ENCODE results near the gene OR5AP2.
"Not testable (repeated sequence)": the region's sequence is repeated elsewhere in the genome, so short reads cannot be mapped to it uniquely, and the experiment has no call there.

The OR5AP2 gene

DNA sequence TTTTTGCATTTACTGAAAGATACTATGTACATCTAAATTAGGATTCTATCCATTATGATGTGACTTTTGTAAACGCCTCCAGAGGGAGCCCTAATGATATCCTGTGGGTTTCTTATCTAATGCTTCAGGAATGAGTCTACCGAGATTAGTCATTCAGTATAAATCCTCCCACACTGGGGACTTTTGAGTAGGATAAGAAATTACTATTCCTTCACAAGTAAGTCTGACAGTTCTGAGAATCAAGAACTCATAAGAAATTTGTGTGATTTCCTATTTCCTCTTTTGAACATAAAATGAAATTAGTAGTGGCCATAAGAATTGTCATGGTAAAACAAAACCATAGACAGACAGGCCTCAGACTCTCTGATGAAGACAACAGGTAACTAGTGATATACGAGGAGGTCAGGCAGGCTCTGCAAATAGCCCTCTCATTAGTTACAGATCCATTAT is 17.6 kb downstream of the OR5AP2 start:
- DNase-seq, result peak; percentile 39
- Histone ChIP-seq H3K4me2 (ENCODE audit: low read depth, low read length) (no peak overlapping the region), H3K9ac (ENCODE audit: low read length) (no peak overlapping the region), H4K20me1 (ENCODE audit: insufficient read depth, low read length) (no peaks in the 10 kb centered on the region), H2AFZ (ENCODE audit: low read length) (no peak overlapping the region), H3K27ac (ENCODE audit: low read length) (no peak overlapping the region), H3K27me3 (replicated peaks; ENCODE audit: insufficient read depth, low read length) (no peaks in the 10 kb centered on the region), H3K79me2 (ENCODE audit: low read length) (no peaks in the 10 kb centered on the region), H3K4me3 (ENCODE audit: low read length) (no peak overlapping the region), H3K4me1 (ENCODE audit: low read length) (no peaks in the 10 kb centered on the region), H3K36me3 (replicated peaks; ENCODE audit: insufficient read depth, low read length) (no peaks in the 10 kb centered on the region), H3F3A (ENCODE audit: insufficient read depth, low read length) (no peaks in the 10 kb centered on the region), H3K9me2 (replicated peaks; ENCODE audit: insufficient read depth, low read length) (no peaks in the 10 kb centered on the region), H3K9me3 (replicated peaks; ENCODE audit: insufficient read depth, low read length) (no peaks in the 10 kb centered on the region)
- no peak for TF ChIP-seq EZH2phosphoT487 (IDR thresholded peaks at IDR 0.05; ENCODE audit: low read length)
- TF ChIP-seq, protein P1, sequence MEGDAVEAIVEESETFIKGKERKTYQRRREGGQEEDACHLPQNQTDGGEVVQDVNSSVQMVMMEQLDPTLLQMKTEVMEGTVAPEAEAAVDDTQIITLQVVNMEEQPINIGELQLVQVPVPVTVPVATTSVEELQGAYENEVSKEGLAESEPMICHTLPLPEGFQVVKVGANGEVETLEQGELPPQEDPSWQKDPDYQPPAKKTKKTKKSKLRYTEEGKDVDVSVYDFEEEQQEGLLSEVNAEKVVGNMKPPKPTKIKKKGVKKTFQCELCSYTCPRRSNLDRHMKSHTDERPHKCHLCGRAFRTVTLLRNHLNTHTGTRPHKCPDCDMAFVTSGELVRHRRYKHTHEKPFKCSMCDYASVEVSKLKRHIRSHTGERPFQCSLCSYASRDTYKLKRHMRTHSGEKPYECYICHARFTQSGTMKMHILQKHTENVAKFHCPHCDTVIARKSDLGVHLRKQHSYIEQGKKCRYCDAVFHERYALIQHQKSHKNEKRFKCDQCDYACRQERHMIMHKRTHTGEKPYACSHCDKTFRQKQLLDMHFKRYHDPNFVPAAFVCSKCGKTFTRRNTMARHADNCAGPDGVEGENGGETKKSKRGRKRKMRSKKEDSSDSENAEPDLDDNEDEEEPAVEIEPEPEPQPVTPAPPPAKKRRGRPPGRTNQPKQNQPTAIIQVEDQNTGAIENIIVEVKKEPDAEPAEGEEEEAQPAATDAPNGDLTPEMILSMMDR (IDR thresholded peaks at IDR 0.05; ENCODE audit: low read length), result peak; percentile 43

DNA sequence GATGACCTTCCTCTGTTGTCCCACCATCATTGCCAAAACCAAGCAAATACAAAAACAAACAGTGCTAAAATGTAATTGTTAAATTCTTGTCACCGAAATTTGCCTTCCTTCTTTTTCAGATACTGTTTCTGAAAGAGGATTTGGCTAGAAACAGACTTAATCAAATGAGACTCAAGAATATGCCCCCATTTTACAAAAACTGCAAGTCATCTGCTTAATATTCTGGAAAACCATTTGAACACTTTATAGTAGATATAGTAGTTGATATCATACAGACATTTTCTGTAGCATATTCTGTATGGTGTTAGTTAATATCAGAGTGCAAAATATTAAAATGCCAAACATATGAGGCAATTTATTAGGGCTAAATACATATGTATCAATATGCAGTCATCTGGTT is 31.1 kb downstream of the OR5AP2 start:
- no peak overlapping the region for H3K4me2 ChIP-seq (ENCODE audit: low read depth, low read length)
- H3K9ac ChIP-seq (ENCODE audit: low read length), result no peak overlapping the region
- H3K4me1 ChIP-seq (ENCODE audit: low read length), result no peaks in the 10 kb centered on the region
- no peaks in the 10 kb centered on the region for H4K20me1 ChIP-seq (ENCODE audit: insufficient read depth, low read length)
- H3K27me3 ChIP-seq (replicated peaks; ENCODE audit: insufficient read depth, low read length), result no peaks in the 10 kb centered on the region
- H2AFZ ChIP-seq (ENCODE audit: low read length), result no peak overlapping the region
- H3K36me3 ChIP-seq (replicated peaks; ENCODE audit: insufficient read depth, low read length), result no peaks in the 10 kb centered on the region
- H3K27ac ChIP-seq (ENCODE audit: low read length), result no peak overlapping the region
- no peaks in the 10 kb centered on the region for H3K79me2 ChIP-seq (ENCODE audit: low read length)
- DNase-seq, result no peak
- H3K9me3 ChIP-seq (replicated peaks; ENCODE audit: insufficient read depth, low read length), result no peaks in the 10 kb centered on the region
- no peaks in the 10 kb centered on the region for H3K9me2 ChIP-seq (replicated peaks; ENCODE audit: insufficient read depth, low read length)
- H3K4me3 ChIP-seq (ENCODE audit: low read length), result no peak overlapping the region
- H3F3A ChIP-seq (ENCODE audit: insufficient read depth, low read length), result no peaks in the 10 kb centered on the region
- TF ChIP-seq EZH2 (optimal IDR thresholded peaks at IDR 0.05; ENCODE audit: low read depth, low read length) (no peak), EZH2phosphoT487 (IDR thresholded peaks at IDR 0.05; ENCODE audit: low read length) (no peak)
- TF ChIP-seq, protein P1 (IDR thresholded peaks at IDR 0.05; ENCODE audit: low read length), result no peak

DNA sequence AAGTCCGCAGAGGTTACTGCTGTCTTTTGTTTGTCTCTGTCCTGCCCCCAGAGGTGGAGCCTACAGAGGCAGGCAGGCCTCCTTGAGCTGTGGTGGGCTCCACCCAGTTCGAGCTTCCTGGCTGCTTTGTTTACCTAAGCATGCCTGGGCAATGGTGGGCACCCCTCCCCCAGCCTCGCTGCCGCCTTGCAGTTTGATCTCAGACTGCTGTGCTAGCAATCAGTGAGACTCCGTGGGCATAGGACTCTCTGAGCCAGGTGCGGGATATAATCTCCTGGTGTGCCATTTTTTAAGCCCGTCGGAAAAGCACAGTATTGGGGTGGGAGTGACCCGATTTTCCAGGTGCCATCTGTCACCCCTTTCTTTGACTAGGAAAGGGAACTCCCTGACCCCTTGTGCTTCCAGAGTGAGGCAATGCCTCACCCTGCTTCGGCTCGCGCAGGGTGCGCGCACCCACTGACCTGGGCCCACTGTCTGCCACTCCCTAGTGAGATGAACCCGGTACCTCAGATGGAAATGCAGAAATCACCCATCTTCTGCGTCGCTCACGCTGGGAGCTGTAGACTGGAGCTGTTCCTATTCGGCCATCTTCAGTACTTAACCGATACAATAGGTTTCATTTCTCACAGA is 50.0 kb downstream of the OR5AP2 start:
- H3K4me2 ChIP-seq (ENCODE audit: low read depth, low read length); DNase-seq; H3K4me1 ChIP-seq (ENCODE audit: low read length); H2AFZ ChIP-seq (ENCODE audit: low read length); H3K36me3 ChIP-seq (replicated peaks; ENCODE audit: insufficient read depth, low read length); H3K79me2 ChIP-seq (ENCODE audit: low read length); H3K27me3 ChIP-seq (replicated peaks; ENCODE audit: insufficient read depth, low read length); H3K9me3 ChIP-seq (replicated peaks; ENCODE audit: insufficient read depth, low read length); H3K27ac ChIP-seq (ENCODE audit: low read length); H3K9ac ChIP-seq (ENCODE audit: low read length); H3K9me2 ChIP-seq (replicated peaks; ENCODE audit: insufficient read depth, low read length); H3F3A ChIP-seq (ENCODE audit: insufficient read depth, low read length); H3K4me3 ChIP-seq (ENCODE audit: low read length); H4K20me1 ChIP-seq (ENCODE audit: insufficient read depth, low read length): not testable (repeated sequence)

Data from MM.1S (cell line).